Esophagus (tissue), 2 donors: ENCODE results near the gene UQCR10. TPM values are rescaled to one million over a fixed set of nuclear protein-coding genes. Genes with fewer than 3 reads are reported as not detected.

Source experiments
- H3K27ac ChIP-seq, 2 donors: one replicate each; pipeline ENCODE4 v1.5.1; 2013; ENCODE audit warnings: low read depth in 2 of 2, mild to moderate bottlenecking in 2 of 2, inconsistent platforms in 1 of 2, low read length in 1 of 2, moderate library complexity in 1 of 2
- H3K27me3 ChIP-seq, 2 donors: one replicate each; pipeline ENCODE4 v1.6.1; 2013; ENCODE audit warnings: low read length in 2 of 2, control low read depth in 1 of 2, mild to moderate bottlenecking in 1 of 2; ENCODE audit not compliant: insufficient read depth in 2 of 2, control insufficient read depth in 1 of 2
- H3K36me3 ChIP-seq, 2 donors: one replicate each; pipeline ENCODE4 v1.6.1; 2013; ENCODE audit warnings: low read length in 1 of 2; ENCODE audit not compliant: control insufficient read depth in 2 of 2, insufficient read depth in 2 of 2
- H3K4me1 ChIP-seq, 2 donors: one replicate each; pipeline ENCODE4 v1.6.1; 2013; ENCODE audit warnings: low read length in 1 of 2; ENCODE audit not compliant: control insufficient read depth in 2 of 2, insufficient read depth in 2 of 2
- H3K4me3 ChIP-seq, 2 donors: one replicate each; pipeline ENCODE4 v1.5.1; 2013; ENCODE audit warnings: low read length in 2 of 2, mild to moderate bottlenecking in 2 of 2, low read depth in 1 of 2, moderate library complexity in 1 of 2
- H3K9me3 ChIP-seq, 2 donors: one replicate each; pipeline ENCODE4 v1.6.1; 2013; ENCODE audit warnings: mild to moderate bottlenecking in 2 of 2, low read depth in 1 of 2, low read length in 1 of 2, moderate library complexity in 1 of 2; ENCODE audit not compliant: control insufficient read depth in 2 of 2, insufficient read depth in 1 of 2
- WGBS, 2 donors: extraction: QIAGEN DNeasy Blood & Tissue Kit; methylation state at CpG; one replicate each; pipeline ENCODE4 v1.1.7; 2013; 5-methylcytosine and 5-hydroxymethylcytosine counted together
- polyA plus RNA-seq, 2 donors: library from polyadenylated mRNA; stranded (reverse); fragments of 200-250 nt; gene quantifications; one replicate each; pipeline ENCODE4 v1.2.3, GENCODE V29; 2013
- donor health status: healthy with polysubstance abuse.
- donor health status: Bipolar disorder and iron deficiency.

The UQCR10 gene
- polyA plus RNA-seq, 2 donors, result 171 to 204 TPM

DNA sequence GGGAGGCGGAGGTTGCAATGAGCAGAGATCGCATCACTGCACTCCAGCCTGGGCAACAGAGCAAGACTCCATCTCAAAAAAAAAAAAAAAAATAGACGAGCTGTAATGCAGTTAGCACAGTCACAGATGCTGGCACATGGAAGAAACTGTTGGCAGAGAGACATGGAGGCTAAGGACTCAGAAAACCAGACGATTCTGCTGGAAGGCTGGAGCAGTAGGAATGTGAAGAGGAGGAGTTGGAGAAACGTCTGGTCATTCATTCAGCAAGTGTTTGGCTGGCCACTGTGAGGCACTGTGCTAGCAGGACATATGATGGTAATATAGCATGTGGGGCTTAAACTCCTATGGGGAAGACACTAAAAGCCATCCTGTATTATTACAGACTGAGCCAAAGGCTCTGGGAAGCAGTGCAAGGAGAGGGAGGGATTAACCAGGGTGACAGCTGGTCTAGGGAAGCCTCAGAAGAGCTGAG lies 5.0 kb downstream of the UQCR10 start:
- Histone ChIP-seq H3K27ac (peak overlapping the region in 1 of 2 donors; percentile 69), H3K4me3 (no peak overlapping the region), H3K4me1 (no peaks in the 10 kb centered on the region), H3K27me3 (no peaks in the 10 kb centered on the region), H3K36me3 (peaks cover 0 to 5% of the 10 kb centered on the region in 2 donors), H3K9me3 (no peaks in the 10 kb centered on the region)
- 49 to 55% methylated on average over 5 of the region's 5 CpGs for WGBS, 2 donors

DNA sequence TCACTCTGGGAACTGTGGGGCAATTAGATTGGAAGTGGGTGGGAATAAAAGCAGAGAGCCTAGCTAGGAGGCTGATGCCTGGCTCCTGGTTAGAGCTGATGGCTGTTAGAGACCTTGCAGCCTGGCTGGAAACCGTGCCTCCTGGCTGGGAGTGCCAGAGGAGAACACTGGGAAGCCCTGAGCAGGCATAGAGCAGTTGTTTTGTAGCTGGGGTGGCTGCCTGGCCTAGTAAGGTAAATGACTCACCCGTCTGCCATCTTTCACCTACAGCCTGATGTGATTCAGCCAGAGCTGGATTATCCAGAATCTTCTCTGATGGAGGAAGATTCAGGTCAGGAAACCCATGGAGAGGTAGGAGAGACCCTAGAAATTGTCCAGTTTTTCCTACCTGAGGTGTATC lies 6.1 kb downstream of the UQCR10 start:
- Histone ChIP-seq H3K36me3 (peaks cover 0 to 5% of the 10 kb centered on the region in 2 donors), H3K4me3 (no peak overlapping the region), H3K27ac (peak overlapping the region; percentile 70), H3K4me1 (no peaks in the 10 kb centered on the region), H3K9me3 (no peaks in the 10 kb centered on the region), H3K27me3 (no peaks in the 10 kb centered on the region)
- WGBS, 2 donors, result 54 to 68% methylated on average over 2 of the region's 2 CpGs

DNA sequence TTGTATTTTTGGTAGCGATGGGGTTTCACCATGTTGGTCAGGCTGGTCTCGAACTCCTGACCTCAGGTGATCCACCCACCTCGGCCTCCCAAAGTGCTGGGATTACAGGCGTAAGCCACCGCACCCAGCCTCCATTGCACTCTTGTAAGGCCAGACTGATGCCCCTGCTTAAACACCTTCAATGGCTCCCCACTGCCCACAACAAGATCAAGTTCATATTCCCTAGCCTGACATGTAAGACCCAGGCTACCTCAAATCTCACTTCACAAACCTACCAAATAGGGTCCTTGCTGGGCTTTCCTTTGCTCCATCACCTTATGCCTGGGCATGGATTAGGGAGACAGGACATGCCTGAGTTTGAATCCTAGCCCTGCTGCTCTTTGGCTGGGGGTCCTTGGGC lies 13.1 kb downstream of the UQCR10 start:
- no peaks in the 10 kb centered on the region for H3K36me3 ChIP-seq
- 94 to 96% methylated on average over 4 to 5 of the region's 5 CpGs for WGBS, 2 donors
- H3K27me3 ChIP-seq, result no peaks in the 10 kb centered on the region
- H3K9me3 ChIP-seq, result no peaks in the 10 kb centered on the region
- H3K4me1 ChIP-seq, result peaks cover 0 to 20% of the 10 kb centered on the region in 2 donors
- no peak overlapping the region for H3K27ac ChIP-seq
- no peak overlapping the region for H3K4me3 ChIP-seq

DNA sequence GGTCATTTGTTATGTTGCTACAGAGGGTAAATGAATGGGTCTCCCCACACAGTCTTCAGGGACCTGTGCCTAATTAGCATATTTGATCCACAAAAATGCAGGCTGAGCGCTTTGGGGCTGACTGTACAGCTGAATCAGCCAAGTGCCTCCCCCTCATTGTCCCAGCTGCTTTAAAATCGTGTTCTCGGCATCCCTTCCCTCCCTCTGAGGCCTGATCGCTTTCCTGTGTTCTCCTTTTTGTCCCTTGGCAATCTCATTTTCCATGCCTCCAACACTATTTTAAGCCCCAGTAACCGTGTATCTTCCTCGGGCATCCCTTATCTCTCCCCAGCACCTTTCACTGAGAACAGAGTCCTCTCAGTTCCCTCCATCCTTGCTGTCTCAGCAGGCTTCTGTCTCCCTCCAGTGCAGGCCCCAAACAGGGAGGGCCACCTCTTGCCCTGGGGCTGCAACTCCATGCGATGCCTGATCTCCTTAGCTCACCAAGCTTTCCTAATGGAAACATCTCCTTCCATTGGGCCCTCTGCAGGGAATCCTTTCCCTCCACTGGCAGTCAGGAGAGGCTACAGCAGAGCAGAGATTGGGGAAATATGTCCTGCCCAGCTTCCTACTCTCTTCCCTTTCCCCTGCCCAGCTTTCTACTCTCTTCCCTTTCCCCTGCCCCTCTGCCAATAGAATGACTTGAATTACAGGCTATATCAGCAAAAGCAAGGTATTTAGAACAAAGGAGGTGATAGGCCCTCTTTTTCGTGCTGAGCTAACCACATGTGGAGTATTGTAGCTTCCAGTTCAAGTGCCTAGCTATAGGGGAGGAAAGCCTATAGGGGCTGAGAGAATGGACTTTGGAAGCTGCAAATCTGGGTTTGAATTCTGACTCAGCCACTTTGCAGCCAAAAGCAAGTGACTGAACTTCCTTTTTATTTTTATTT lies 13.8 kb downstream of the UQCR10 start:
- Histone ChIP-seq H3K27me3 (no peaks in the 10 kb centered on the region), H3K27ac (peak overlapping the region; percentile 6 to 64), H3K4me3 (no peak overlapping the region), H3K4me1 (peaks cover under 1 to 20% of the 10 kb centered on the region in 2 donors), H3K9me3 (no peaks in the 10 kb centered on the region), H3K36me3 (no peaks in the 10 kb centered on the region)
- 30 to 41% methylated on average over 8 of the region's 8 CpGs for WGBS, 2 donors

DNA sequence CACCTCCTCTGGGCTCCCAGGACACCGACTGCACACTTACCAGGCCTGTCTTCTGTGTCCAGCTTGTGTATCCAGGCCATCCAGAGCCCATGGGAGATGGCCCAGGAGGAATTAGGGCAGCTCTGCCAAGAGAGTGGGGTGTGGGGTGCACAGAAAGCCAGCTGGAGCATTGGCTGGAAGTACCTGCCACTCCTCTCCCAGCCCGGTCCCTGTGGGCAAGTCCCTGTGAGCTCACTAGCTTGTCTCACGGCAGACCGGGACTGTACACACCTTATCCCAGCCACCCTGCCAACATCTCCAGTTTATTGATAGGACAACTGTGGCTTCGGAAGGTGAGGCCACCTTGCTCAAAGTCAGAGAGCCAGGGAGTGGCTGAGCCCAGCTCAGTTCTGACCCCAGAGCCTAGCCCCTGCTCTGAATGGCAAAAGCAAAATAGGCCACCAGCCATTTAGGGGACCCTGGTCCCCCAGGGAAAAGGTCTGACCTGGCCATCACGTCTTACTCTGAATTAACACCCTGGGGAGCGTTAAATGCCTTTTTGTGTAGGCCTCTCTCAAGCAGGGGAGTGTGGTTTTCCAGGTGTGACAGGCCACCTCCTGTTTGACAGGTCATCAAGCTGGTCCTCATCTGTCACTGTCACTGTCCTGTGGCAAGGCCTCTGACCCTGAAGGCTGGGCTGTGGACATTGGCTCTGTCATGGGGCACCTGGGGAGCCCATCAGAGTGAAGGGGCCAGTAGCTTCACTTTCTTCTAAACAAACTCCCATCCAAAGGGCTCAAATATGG lies 15.1 kb downstream of the UQCR10 start:
- 43 to 47% methylated on average over 7 of the region's 7 CpGs for WGBS, 2 donors

DNA sequence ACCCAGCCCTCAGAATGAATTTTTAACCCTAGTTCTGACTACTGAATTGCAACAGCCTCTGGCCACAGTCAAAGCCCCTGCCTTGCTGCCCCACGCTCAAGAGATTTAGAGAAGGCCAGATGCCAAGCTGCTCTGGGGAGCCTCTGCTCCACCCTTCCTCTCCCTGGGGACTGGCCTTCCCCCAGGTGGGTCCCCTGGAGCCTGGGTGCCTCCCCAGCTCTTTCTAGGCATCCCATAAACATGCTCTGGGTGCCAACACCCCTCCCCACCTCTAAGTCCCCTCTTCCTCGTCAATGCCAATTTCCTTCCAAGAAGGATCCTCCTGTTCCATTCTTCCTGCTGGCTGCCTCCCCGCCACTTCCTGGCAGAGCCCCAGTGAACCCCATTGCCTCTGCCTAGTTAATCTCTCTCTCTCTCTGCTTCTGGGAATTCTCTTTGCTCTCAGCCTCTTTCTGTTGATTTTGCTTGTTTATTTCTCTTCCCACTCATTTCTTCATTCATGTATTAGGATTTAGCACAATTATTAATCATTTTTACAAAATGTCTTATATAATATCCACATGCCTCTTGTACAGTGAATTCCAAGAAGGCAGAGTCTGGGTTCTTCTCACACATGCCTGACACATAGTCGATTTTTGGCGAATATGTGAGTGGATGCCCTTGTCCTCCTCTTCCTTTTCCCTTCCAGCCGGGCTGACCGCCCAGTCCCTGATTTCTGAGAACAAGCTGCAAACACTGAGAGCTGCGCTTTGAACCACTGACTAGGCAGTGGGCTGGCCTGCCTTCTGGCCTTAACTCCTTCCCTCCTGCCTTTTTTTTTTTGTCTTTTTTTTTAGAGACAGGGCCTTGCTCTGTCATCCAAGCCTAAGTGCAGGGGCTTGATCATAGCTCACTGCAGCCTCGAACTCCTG lies 17.5 kb downstream of the UQCR10 start:
- H3K27me3 ChIP-seq, result no peaks in the 10 kb centered on the region
- WGBS, 2 donors, result 26% methylated on average over 9 of the region's 9 CpGs
- peaks cover 3 to 27% of the 10 kb centered on the region in 2 donors for H3K4me1 ChIP-seq
- H3K36me3 ChIP-seq, result peaks cover 12 to 18% of the 10 kb centered on the region in 2 donors
- no peaks in the 10 kb centered on the region for H3K9me3 ChIP-seq
- peak overlapping the region; percentile 40 to 65 for H3K27ac ChIP-seq
- H3K4me3 ChIP-seq, result no peak overlapping the region

More for the DNA sequence above, 15.1 kb downstream of the UQCR10 start:
- Histone ChIP-seq H3K9me3 (no peaks in the 10 kb centered on the region), H3K4me1 (peaks cover 3 to 21% of the 10 kb centered on the region in 2 donors), H3K4me3 (no peak overlapping the region), H3K27ac (peak overlapping the region; percentile 64 to 93), H3K36me3 (no peaks in the 10 kb centered on the region), H3K27me3 (no peaks in the 10 kb centered on the region)

DNA sequence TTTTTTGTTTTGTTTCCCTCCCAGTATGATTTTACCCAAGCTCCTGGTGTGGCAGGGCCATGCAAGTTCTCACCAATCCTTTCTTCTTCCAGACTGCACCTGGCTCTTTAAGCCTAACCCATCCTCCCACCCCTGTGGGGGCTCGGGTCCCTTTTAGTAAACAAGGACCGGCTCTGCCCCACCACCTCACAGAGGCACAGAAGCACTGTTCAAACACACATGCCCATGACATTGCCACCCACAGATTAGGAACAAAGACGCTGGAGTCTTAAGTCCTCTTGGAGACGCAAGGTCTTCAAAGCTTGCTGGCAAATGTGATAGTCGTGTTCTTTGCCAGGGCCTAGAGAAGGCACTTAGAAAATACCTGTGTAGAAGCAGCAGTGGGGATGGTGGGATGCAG lies 18.9 kb downstream of the UQCR10 start:
- 64% methylated on average over 5 of the region's 5 CpGs for WGBS, 2 donors
- H3K4me3 ChIP-seq, result no peak overlapping the region
- H3K27ac ChIP-seq, result peak overlapping the region in 1 of 2 donors; percentile 44
- no peaks in the 10 kb centered on the region for H3K9me3 ChIP-seq
- H3K36me3 ChIP-seq, result peaks cover 22 to 30% of the 10 kb centered on the region in 2 donors
- H3K27me3 ChIP-seq, result no peaks in the 10 kb centered on the region
- peaks cover 3 to 22% of the 10 kb centered on the region in 2 donors for H3K4me1 ChIP-seq

DNA sequence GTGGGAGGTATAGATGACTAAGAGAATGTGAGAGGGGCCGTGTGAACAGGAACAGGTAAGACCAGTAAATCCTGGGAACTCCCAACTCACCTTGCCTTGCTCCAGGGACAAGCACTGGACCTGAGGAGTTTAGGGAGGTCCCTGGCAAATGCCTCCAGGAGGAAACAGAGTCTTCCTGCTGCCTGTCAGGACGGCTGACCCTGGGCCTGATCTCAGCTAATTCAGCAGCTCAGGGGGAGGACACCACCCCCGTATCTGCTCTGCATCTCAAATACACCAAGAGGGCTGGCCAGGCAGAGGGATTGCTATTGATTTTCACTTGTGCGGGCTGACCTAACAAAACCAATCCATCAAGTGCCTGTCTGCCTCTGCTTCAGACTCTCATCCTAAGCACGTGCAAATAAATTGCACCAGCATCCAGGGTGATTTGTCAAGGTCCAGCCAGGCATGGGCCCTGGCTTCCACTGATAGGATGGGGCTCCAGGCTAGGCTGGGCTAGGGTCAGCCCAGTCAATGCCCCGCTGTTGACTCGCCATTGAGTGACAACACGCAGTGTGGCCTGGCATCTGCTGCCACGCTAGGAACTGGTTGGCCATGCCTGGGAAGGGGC lies 20.3 kb downstream of the UQCR10 start:
- H3K36me3 ChIP-seq, result peaks cover 29 to 39% of the 10 kb centered on the region in 2 donors
- no peaks in the 10 kb centered on the region for H3K9me3 ChIP-seq
- H3K4me1 ChIP-seq, result peaks cover 3 to 12% of the 10 kb centered on the region in 2 donors
- 54 to 60% methylated on average over 9 of the region's 9 CpGs for WGBS, 2 donors
- H3K4me3 ChIP-seq, result no peak overlapping the region
- no peaks in the 10 kb centered on the region for H3K27me3 ChIP-seq
- H3K27ac ChIP-seq, result peak overlapping the region; percentile 33 to 37
